Astrocyte of the cerebellum (primary cell): ENCODE results near the gene SLC17A4.

ENCODE experiments used
- DNase-seq: peaks from one replicate; pipeline ENCODE4 v3.0.0-alpha.2; 2011; ENCODE audit warnings: low read depth
- H3K4me3 ChIP-seq: 2 replicates; pipeline ENCODE4 v1.5.1; 2011; ENCODE audit warnings: mild to moderate bottlenecking, low read depth, low read length, moderate library complexity
- in situ Hi-C: cut with HindIII; loops from 2 replicates; pipeline ENCODE4 v1.10.0; 2017; ENCODE audit warnings: low sequenced_read_pairs
- TF ChIP-seq, protein P1 (sequence below): IDR thresholded peaks from 2 replicates; pipeline ENCODE4 v1.5.1; 2012; ENCODE audit warnings: low read length, low read depth, moderate library complexity, mild to moderate bottlenecking; ENCODE audit errors: missing control alignments

SLC17A4 gene, protein sequence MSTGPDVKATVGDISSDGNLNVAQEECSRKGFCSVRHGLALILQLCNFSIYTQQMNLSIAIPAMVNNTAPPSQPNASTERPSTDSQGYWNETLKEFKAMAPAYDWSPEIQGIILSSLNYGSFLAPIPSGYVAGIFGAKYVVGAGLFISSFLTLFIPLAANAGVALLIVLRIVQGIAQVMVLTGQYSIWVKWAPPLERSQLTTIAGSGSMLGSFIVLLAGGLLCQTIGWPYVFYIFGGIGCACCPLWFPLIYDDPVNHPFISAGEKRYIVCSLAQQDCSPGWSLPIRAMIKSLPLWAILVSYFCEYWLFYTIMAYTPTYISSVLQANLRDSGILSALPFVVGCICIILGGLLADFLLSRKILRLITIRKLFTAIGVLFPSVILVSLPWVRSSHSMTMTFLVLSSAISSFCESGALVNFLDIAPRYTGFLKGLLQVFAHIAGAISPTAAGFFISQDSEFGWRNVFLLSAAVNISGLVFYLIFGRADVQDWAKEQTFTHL

DNA sequence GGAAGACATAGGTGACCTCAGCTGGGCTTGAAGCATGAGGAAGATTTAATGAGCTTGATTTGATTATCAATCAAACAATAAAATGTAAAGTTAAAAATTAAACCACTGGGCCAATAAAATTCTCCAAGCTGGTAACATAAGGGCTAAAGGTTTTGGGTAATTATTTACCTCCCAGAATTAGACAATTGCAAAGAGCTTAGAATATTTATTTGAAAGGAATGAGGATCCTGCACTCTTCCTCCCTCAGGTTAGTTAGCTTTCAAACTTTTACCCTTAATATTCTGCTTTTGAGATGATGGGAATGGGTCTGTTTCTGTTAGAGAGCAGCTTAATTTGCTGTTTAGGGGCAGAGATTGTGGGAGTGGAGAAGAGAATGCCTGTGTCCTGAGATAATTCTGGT, at the start of gene SLC17A4:
TSS of gene SLC17A4 (plus strand) at position 208 of the 400 bp plus-strand sequence. CDS start 7,221 bp downstream, outside the sequence.
- in situ Hi-C loops = no loop called here
- no peak for DNase-seq
- TF ChIP-seq, protein P1, sequence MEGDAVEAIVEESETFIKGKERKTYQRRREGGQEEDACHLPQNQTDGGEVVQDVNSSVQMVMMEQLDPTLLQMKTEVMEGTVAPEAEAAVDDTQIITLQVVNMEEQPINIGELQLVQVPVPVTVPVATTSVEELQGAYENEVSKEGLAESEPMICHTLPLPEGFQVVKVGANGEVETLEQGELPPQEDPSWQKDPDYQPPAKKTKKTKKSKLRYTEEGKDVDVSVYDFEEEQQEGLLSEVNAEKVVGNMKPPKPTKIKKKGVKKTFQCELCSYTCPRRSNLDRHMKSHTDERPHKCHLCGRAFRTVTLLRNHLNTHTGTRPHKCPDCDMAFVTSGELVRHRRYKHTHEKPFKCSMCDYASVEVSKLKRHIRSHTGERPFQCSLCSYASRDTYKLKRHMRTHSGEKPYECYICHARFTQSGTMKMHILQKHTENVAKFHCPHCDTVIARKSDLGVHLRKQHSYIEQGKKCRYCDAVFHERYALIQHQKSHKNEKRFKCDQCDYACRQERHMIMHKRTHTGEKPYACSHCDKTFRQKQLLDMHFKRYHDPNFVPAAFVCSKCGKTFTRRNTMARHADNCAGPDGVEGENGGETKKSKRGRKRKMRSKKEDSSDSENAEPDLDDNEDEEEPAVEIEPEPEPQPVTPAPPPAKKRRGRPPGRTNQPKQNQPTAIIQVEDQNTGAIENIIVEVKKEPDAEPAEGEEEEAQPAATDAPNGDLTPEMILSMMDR = no peak

DNA sequence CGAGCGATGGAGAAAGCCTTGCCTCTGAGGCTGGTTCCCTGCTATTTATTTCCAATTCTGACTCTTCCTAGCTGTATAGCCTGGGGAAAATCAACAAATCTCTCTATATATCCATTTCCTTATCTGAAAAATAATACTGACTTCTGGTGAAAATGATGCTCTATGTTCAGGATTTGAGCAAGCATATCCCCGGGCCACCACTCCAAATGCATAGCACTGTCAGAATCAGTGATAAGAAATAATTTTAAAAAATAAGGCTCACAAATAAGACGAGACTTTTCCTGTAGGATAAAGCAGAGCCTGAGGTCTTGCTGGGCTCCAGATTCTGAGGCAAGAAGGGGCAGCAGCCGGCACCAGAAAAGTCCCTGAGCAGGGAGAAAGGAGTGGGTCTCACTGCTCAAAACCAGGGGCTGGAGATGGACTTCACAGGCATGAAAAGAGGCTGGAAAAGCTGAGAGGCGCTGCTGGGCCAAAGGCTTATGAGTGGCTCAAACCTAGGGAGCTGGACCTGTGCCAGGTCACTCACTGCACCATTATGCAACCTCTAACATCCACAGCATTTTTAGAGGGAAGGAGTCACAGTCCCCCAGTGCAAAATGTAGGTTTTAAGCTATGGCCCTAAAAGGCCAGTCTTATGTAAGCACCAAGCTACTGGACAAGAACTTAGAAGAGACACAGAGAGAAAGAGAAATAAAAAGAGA, 48.1 kb upstream of the SLC17A4 start:
- no peak for DNase-seq
- in situ Hi-C loops = no loop called here
- TF ChIP-seq, protein P1 = no peak
- H3K4me3 ChIP-seq = no peak overlapping the region

More for the DNA sequence above, at the start of gene SLC17A4:
- H3K4me3 ChIP-seq = no peak within 1 kb of the TSS

DNA sequence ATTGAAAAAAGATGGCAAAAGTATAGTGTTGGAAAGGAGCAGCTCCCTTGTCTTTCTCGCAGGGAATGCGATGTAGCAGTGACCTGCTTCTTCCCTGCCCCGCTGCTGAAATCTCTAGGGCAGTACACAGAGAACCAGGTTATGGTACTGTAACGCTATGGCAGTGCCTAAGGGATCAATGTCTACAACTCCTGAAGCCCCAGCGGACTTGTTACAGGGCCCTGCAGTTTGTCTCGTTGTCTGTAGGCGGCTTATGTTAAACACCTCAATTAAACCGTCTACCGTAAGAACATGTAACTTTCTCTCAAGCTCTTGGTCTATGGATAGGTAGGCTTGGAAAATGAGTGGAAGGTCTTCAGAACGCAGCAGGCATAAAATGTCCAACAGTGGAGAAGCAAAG, 44.8 kb upstream of the SLC17A4 start:
- TF ChIP-seq, protein P1 = no peak
- no peak for DNase-seq
- no peak overlapping the region for H3K4me3 ChIP-seq
- in situ Hi-C loops = no loop called here

DNA sequence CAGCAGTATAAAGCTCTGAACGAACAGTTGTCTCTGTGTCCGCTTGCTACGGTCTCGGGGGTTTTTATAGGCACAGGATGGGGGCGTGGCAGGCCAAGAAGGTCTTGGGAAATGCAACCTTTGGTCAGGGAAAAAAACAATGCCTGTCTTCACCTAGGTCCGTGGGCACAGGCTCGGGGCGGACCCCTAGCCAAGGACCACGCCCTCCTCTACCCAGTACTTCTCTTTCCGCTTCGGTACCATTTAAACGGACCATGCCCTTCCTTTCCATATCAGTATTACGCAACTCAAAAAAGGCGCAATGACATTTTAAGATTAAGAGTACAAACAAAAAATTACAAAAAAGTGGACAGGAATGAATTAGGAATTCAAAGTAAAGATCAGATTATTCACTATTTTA, 44.3 kb upstream of the SLC17A4 start:
- TF ChIP-seq, protein P1 = no peak
- DNase-seq = no peak
- H3K4me3 ChIP-seq = no peak overlapping the region
- in situ Hi-C loops = no loop called here

DNA sequence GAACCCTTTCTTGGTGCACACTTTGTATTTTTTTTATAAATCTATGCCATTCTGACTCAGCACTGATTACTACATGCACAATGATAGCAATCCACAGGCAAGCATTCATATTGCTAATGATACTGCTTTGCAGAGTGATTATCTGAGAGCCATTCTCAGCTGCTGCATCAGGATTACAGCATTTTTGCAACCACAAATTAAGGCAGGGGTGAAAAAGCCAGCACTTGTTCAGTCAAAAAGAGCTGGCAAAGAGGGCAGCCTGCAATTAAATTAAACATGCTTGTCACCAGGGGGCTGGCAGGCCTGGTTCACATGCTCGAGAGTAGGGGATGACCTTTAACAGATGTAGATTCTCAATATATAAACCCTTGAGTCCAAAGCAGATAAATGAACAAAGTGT, 40.7 kb upstream of the SLC17A4 start:
- no peak for DNase-seq
- in situ Hi-C loops = no loop called here
- TF ChIP-seq, protein P1 = no peak
- H3K4me3 ChIP-seq = no peak overlapping the region

DNA sequence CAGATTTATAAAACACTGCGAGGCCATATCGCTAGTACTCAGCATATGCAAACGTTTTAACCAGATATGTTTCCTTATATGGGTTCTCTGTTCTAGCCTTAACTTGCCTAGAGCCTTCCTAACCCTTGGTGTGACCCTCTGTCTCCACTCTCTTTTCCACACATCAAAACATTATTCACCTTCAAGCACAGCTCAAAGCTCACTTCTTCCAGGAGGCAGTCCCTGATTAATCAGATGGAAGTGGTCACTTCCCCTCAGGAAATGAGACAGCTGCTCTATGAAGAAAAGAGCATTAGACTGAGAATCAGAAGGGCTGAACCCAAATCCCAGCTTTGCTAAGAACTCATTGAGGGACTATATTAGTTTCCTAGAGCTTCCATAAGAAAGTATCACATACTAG, 39.8 kb upstream of the SLC17A4 start:
- in situ Hi-C loops = no loop called here
- TF ChIP-seq, protein P1 = no peak
- no peak overlapping the region for H3K4me3 ChIP-seq
- no peak for DNase-seq
